K562 (cell line): Measurements from ENCODE around the gene KMT2C.

Experiments used
- EZH2 ChIP-seq: IDR thresholded peaks from 2 replicates; pipeline ENCODE4 v1.6.1; 2012; ENCODE audit warnings: low read depth, mild to moderate bottlenecking, inconsistent platforms, low read length, borderline replicate concordance
- ZNF830 ChIP-seq: fragments of 250-450 bp; sonication (Bioruptor Pico); IDR thresholded peaks from 2 replicates; pipeline ENCODE4 v1.5.0; 2021; ENCODE audit warnings: mild to moderate bottlenecking

GRCh38 chr7:152369518-152369917 lies 66.3 kb downstream of the KMT2C start:
- TF ChIP-seq EZH2, result no peak
- no peak for TF ChIP-seq ZNF830 (CRISPR knock-in tag)
